ENCODE measurements around the gene SOCS1. TPM values are rescaled to one million over a fixed set of nuclear protein-coding genes. Genes with fewer than 3 reads are reported as not detected.

The SOCS1 gene
- total RNA-seq, 2 donors from 2014 or later = 2.6 to 8.2 TPM

DNA sequence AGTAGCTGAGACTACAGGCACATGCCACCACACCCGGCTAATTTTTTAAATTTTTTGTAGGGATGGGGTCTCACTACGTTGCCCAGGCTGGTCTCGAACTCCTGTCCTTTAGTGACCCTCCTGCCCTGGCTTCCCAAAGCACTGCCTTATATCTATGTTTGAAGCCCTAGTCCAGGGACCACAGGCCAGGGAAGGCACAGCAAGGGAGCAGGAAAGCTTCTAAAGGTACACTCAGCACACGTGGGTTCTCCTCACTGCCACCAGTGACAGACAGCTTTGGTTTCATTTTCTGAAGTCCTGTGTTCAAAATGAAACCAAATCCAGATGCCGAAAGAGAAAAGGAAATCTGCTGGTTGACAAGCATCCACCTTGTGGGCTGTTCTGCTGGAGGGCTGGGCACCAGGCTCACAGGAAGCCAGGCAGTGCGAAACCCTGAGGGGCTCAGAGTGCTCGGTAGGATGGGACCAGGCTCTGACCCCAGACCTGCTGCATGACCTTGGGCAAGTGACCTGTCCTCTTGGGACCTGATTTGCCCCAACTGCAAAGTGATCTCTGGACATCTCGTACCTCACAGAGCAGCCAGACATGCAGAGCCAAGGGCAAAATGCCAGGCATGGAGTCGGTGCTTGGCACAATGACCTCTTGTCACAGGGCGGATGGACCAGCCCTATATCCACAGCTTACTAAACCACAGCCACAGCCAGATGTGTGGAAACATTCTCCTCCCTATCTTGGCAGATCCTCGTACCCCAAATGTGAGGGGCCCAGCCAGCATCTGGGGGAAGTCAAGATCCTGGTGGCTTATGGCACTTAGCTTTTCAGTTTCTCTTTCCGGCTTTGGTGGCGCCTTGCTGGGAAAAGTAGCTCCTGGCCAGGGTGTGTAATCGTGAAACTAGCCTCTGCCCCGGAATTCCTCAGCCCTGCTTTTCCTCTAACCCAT, 2.8 kb upstream of the SOCS1 start:
- no peak overlapping the region for H3K4me3 ChIP-seq
- intact Hi-C loops (cut with DNase I) = loop anchor here (10.0 kb wide), 2 partner anchors 124 to 154 kb away; no protein-coding TSS in a partner anchor
- H3K27ac ChIP-seq = no peak overlapping the region

DNA sequence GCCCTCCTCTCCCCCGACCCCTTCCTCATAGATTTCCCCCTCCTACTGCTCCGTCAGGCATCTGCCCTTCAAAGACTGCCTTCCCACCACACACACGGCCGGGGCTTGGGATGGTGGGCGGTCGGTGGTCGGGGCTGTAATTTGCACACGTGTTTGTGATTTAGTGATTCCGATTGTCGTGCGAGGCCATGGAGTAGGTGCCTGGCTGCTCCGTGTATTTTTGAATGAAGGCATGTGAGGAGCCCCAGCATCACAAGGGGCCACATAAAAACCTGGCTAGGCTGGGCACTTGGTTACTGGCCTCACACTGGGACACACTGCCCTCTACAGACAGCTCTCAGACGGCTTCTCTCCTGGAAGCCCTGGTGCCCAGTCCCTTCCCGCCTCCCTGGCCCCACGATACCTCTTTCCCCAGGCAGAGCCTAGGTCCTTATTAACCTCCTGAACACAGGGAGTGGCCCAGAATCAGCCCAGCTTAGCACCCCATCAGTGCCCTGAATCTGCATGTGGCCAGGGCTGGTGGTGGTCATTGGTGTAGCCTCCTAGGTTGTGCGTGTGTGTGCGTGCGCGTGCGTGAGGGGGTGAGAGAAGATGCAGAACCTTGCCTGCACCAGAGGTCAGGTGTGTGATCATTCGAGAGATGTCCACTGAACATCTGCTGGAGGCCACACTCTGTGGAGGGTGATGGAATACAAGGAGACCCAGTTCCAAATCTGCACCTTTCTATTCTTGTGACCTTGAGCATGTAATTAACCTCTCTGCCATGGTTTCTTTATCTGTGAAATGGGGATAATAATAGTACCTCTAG, 1.3 kb upstream of the SOCS1 start:
- Histone ChIP-seq H3K9me3 (no peaks in the 10 kb centered on the region), H3K27me3 (replicated peaks; ENCODE audit: insufficient read depth) (no peaks in the 10 kb centered on the region), H3K4me3 (peak overlapping the region; percentile 73 to 93), H3K36me3 (no peaks in the 10 kb centered on the region), H3K4me1 (replicated peaks) (no peaks in the 10 kb centered on the region), H3K27ac (peak overlapping the region; percentile 98 to 99)
- peak; percentile 24 for TF ChIP-seq POLR2AphosphoS5 (IDR thresholded peaks at IDR 0.05)
- no peak for TF ChIP-seq POLR2A (IDR thresholded peaks at IDR 0.05)
- TF ChIP-seq, protein P1, sequence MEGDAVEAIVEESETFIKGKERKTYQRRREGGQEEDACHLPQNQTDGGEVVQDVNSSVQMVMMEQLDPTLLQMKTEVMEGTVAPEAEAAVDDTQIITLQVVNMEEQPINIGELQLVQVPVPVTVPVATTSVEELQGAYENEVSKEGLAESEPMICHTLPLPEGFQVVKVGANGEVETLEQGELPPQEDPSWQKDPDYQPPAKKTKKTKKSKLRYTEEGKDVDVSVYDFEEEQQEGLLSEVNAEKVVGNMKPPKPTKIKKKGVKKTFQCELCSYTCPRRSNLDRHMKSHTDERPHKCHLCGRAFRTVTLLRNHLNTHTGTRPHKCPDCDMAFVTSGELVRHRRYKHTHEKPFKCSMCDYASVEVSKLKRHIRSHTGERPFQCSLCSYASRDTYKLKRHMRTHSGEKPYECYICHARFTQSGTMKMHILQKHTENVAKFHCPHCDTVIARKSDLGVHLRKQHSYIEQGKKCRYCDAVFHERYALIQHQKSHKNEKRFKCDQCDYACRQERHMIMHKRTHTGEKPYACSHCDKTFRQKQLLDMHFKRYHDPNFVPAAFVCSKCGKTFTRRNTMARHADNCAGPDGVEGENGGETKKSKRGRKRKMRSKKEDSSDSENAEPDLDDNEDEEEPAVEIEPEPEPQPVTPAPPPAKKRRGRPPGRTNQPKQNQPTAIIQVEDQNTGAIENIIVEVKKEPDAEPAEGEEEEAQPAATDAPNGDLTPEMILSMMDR (IDR thresholded peaks at IDR 0.05) = peak; percentile 43 to 78 (median 69)
- WGBS = 27% methylated on average over 21 of the region's 21 CpGs
- DNase-seq (ENCODE audit: low spot score) = peak; percentile 73
- intact Hi-C loops (cut with DNase I) = loop anchor here (2.0 to 10.0 kb wide), 3 partner anchors 123 to 287 kb away; no protein-coding TSS in a partner anchor

More for the DNA sequence above, 2.8 kb upstream of the SOCS1 start:
- no peaks in the 10 kb centered on the region for H3K27me3 ChIP-seq (replicated peaks; ENCODE audit: insufficient read depth)
- WGBS = 54% methylated on average over 15 of the region's 15 CpGs
- H3K4me1 ChIP-seq (replicated peaks) = no peaks in the 10 kb centered on the region
- TF ChIP-seq POLR2A (IDR thresholded peaks at IDR 0.05) = no peak
- no peak for TF ChIP-seq POLR2AphosphoS5 (IDR thresholded peaks at IDR 0.05)
- TF ChIP-seq, protein P1 (IDR thresholded peaks at IDR 0.05) = no peak
- H3K36me3 ChIP-seq = no peaks in the 10 kb centered on the region
- no peak for DNase-seq (ENCODE audit: low spot score)
- H3K9me3 ChIP-seq = no peaks in the 10 kb centered on the region

DNA sequence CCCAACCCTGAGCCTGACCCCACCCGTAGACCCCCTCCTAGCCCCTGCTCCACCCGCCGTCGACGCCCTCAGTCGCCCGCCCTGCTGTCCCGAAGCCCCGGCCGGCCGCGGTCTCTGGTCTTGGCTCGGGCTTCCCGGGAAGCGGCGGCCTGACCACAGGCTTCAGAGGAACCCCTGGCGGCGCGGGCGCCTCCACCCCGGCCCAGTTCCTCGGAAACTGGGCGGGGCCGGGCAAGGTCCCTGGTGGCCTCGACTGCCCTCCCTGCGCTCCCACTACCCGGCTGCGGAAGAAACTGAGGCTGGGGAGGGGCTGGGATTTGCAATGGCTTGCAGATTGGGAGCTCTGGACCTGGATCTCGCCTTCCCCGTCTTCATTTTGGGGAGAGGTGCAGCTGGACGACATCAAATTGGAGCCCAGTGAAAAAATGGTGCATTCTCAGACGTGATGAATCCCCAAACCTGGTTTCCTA, 692 bp upstream of the SOCS1 start:
- Histone ChIP-seq H3K4me1 (replicated peaks) (no peaks in the 10 kb centered on the region), H3K27ac (peak overlapping the region; percentile 98 to 99), H3K27me3 (replicated peaks; ENCODE audit: insufficient read depth) (no peaks in the 10 kb centered on the region), H3K4me3 (peak overlapping the region; percentile 73 to 93), H3K36me3 (no peaks in the 10 kb centered on the region), H3K9me3 (no peaks in the 10 kb centered on the region)
- peak; percentile 29 for DNase-seq (ENCODE audit: low spot score)
- WGBS = under 1% methylated on average over 32 of the region's 32 CpGs
- intact Hi-C loops (cut with DNase I) = loop anchor here (2.0 to 10.0 kb wide), 3 partner anchors 122 to 286 kb away; no protein-coding TSS in a partner anchor
- TF ChIP-seq POLR2AphosphoS5 (IDR thresholded peaks at IDR 0.05) = no peak
- TF ChIP-seq POLR2A (IDR thresholded peaks at IDR 0.05) = no peak
- TF ChIP-seq, protein P1 (IDR thresholded peaks at IDR 0.05) = no peak

DNA sequence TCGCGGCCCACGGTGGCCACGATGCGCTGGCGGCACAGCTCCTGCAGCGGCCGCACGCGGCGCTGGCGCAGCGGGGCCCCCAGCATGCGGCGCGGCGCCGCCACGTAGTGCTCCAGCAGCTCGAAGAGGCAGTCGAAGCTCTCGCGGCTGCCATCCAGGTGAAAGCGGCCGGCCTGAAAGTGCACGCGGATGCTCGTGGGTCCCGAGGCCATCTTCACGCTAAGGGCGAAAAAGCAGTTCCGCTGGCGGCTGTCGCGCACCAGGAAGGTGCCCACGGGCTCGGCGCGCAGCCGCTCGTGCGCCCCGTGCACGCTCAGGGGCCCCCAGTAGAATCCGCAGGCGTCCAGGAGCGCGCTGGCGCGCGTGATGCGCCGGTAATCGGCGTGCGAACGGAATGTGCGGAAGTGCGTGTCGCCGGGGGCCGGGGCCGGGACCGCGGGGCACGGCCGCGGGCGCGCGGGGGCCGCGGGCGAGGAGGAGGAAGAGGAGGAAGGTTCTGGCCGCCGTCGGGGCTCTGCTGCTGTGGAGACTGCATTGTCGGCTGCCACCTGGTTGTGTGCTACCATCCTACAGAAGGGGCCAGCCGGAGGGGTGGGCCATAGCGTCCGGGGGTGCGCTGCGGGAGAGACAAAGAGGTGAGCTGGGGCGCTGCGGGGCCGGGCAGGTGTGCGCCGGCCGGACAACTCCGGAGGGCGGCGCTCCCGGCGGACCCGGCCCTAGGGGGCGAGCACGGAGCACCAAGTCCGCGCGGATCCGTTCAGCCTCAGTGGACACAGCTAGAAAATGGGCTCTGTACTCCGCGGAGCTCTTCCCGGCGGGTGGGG, 879 bp downstream of the SOCS1 start:
- no peaks in the 10 kb centered on the region for H3K4me1 ChIP-seq (replicated peaks)
- H3K27me3 ChIP-seq (replicated peaks; ENCODE audit: insufficient read depth) = no peaks in the 10 kb centered on the region
- H3K9me3 ChIP-seq = no peaks in the 10 kb centered on the region
- DNase-seq (ENCODE audit: low spot score) = peak; percentile 24
- H3K36me3 ChIP-seq = no peaks in the 10 kb centered on the region
- WGBS = under 1% methylated on average over 49 of the region's 105 CpGs
- H3K27ac ChIP-seq = peak overlapping the region; percentile 98 to 99
- intact Hi-C loops (cut with DNase I) = loop anchor here (2.0 to 10.0 kb wide), 3 partner anchors 94 to 150 kb away; no protein-coding TSS in a partner anchor
- H3K4me3 ChIP-seq = peak overlapping the region; percentile 73 to 93
- TF ChIP-seq, protein P1 (IDR thresholded peaks at IDR 0.05) = peak in 1 of 4 experiments; percentile 33
- TF ChIP-seq POLR2AphosphoS5 (IDR thresholded peaks at IDR 0.05) (no peak), POLR2A (IDR thresholded peaks at IDR 0.05) (no peak)
